ENCODE data around the gene NLRX1. TPM values are rescaled to one million over a fixed set of nuclear protein-coding genes. Genes with fewer than 3 reads are reported as not detected.

The NLRX1 gene
- total and polyA plus RNA-seq, 10 of the 15 experiments (the other 5 are each of a cell fraction or from before 2014, with no cell fraction given), result 0.85 to 18.5 (median 10.0) TPM

- no peak for TF ChIP-seq E4F1 (IDR thresholded peaks at IDR 0.05; ENCODE audit: borderline replicate concordance, partially characterized antibody)
- no peak for TF ChIP-seq RAD21 (IDR thresholded peaks at IDR 0.05; ENCODE audit: insufficient read depth, low read depth, low read length)
Observed at GRCh38 chr11:119148720-119149017, 19.9 kb upstream of the NLRX1 start (continued).

GRCh38 chr11:119149018-119149785 lies 19.3 kb upstream of the NLRX1 start, which contains the start of gene ABCG4:
ABCG4 (plus strand) TSS chr11:119149052; CDS start chr11:119149966, 914 bp downstream.
- TF ChIP-seq SUZ12 (IDR thresholded peaks at IDR 0.05; ENCODE audit: unreplicated experiment) (peak; percentile 68), DPF2 (IDR thresholded peaks at IDR 0.05) (no peak)
- Histone ChIP-seq H3K27ac (ENCODE audit: control insufficient read depth, insufficient read depth) (no peak within 1 kb of the TSS), H3K9me3 (replicated peaks; ENCODE audit: control insufficient read depth, insufficient read depth, low read length) (no peaks in the 10 kb centered on the region), H2AFZ (ENCODE audit: control insufficient read depth, low read depth, low read length) (peak within 1 kb of the TSS; percentile 42), H3K4me1 (ENCODE audit: control insufficient read depth, insufficient read depth, low read length) (no peaks in the 10 kb centered on the region), H3K9ac (ENCODE audit: control insufficient read depth, insufficient read depth, low read length) (no peak within 1 kb of the TSS), H4K20me1 (ENCODE audit: control insufficient read depth, insufficient read depth) (no peaks in the 10 kb centered on the region), H3K79me2 (ENCODE audit: control insufficient read depth, insufficient read depth, low read length) (no peaks in the 10 kb centered on the region), H3K36me3 (ENCODE audit: control insufficient read depth in 2 of 2, insufficient read depth in 2 of 2, low read length in 1 of 2) (no peaks in the 10 kb centered on the region), H3K4me2 (ENCODE audit: control insufficient read depth, insufficient read depth) (peak within 1 kb of the TSS; percentile 79), H3K4me3 (peak within 1 kb of the TSS; percentile 67), H3K27me3 (replicated peaks in 1 of 2; ENCODE audit: control insufficient read depth in 2 of 2, insufficient read depth in 2 of 2, low read length in 1 of 2) (peaks cover 12 to 17% of the 10 kb centered on the region in 2 experiments; a peak in 3 of 4 replicates)
- ChIA-PET RAD21 (ENCODE audit: unreplicated experiment) (no interaction called here), SMC1A (ENCODE audit: uncharacterized antibody, unreplicated experiment) (no interaction called here), CTCF (no interaction called here), POLR2A (interaction anchor here (0.5 to 0.6 kb wide), 3 partner anchors 21 to 213 kb away, joined by 3 to 7 read pairs (median 3); no protein-coding TSS in a partner anchor)
- 7% methylated on average over 63 of the region's 73 CpGs for WGBS (ENCODE audit: insufficient coverage, insufficient replicate concordance, low lambda C conversion rate, missing lambda C conversion rate)
- intact Hi-C loops (cut with micrococcal nuclease; ENCODE audit: unreplicated experiment) (loop anchor here (5.0 kb wide), 2 partner anchors 48 to 173 kb away; no protein-coding TSS in a partner anchor), in situ Hi-C loops (cut with MboI) (no loop called here)
- ATAC-seq, result peak; percentile 32
- BruUV-seq (replicated peaks), result no TSS peak
- no peak for FAIRE-seq
- DNase-seq (ENCODE audit: low read depth, low spot score), result no peak

Measured in GM12878 (cell line).